Vagina (tissue), 2 donors: ENCODE results near the gene RPF1. TPM values are rescaled to one million over a fixed set of nuclear protein-coding genes. Genes with fewer than 3 reads are reported as not detected.
A peak's percentile ranks its signal among the peaks of the same experiment; 100 is the strongest.

Experiments used
- DNase-seq, 2 donors: peaks; one replicate each; pipeline ENCODE4 v3.0.0-alpha.2; 2017; ENCODE audit errors: extremely low spot score in 2 of 2
- H3K27ac ChIP-seq: fragments of 200-600 bp; sonication (generic); one replicate; pipeline ENCODE4 v1.5.1; 2019
- H3K27me3 ChIP-seq: fragments of 200-600 bp; sonication (generic); one replicate; pipeline ENCODE4 v1.5.1; 2019
- H3K36me3 ChIP-seq, 2 donors: fragments of 200-600 bp; sonication (generic); one replicate each; pipeline ENCODE4 v1.5.1; 2017 to 2019
- H3K4me1 ChIP-seq: fragments of 200-600 bp; sonication (generic); one replicate; pipeline ENCODE4 v1.5.1; 2019
- H3K4me3 ChIP-seq, 2 donors: fragments of 200-600 bp; sonication (generic); 1 replicate in 1 of 2; 2 replicates in 1 of 2; pipeline ENCODE4 v1.5.1; 2016 to 2019
- H3K9me3 ChIP-seq: fragments of 200-600 bp; sonication (generic); one replicate; pipeline ENCODE4 v1.5.1; 2019
- CTCF ChIP-seq, 3 experiments: fragments of 450-650 bp in 2 of 3; fragments of 200-600 bp in 1 of 3; sonication (generic) in 1 of 3; IDR thresholded peaks; one replicate each; pipeline ENCODE4 v1.5.1; 2017 to 2019; ENCODE audit warnings: antibody characterized with exemption in 3 of 3, mild to moderate bottlenecking in 2 of 3, moderate library complexity in 2 of 3
- POLR2A ChIP-seq, 2 donors: fragments of 450-650 bp; IDR thresholded peaks; one replicate each; pipeline ENCODE4 v1.6.1; 2017; ENCODE audit warnings: antibody characterized with exemption in 2 of 2, mild to moderate bottlenecking in 2 of 2, moderate library complexity in 2 of 2
- POLR2AphosphoS5 ChIP-seq, 2 donors: sonication (generic); formaldehyde crosslinking; IDR thresholded peaks; one replicate each; pipeline ENCODE4 v1.9.0; 2017; ENCODE audit warnings: antibody characterized with exemption in 2 of 2, mild to moderate bottlenecking in 2 of 2, low read depth in 1 of 2; ENCODE audit not compliant: insufficient read depth in 1 of 2
- intact Hi-C: fragments of 100-400 bp; cut with DNase I; formaldehyde crosslinking; loops from one replicate; pipeline ENCODE4 v1.15.1; 2023
- total RNA-seq: library from RNA; depleted of rRNA; stranded (reverse); fragments of >200 nt; gene quantifications from one replicate; pipeline ENCODE4 v1.2.3, GENCODE V29; 2016

The RPF1 gene
- total RNA-seq, 1 donor from 2014 or later: 23.8 TPM

- Histone ChIP-seq H3K9me3 (no peaks in the 10 kb centered on the region), H3K27me3 (no peaks in the 10 kb centered on the region), H3K4me3 (peak overlapping the region; percentile 57 to 75), H3K36me3 (peaks cover 0 to 21% of the 10 kb centered on the region in 2 donors), H3K4me1 (peaks cover 33% of the 10 kb centered on the region), H3K27ac (peak overlapping the region; percentile 77)
- intact Hi-C loops: no loop called here
- no peak for DNase-seq
- TF ChIP-seq POLR2A (IDR thresholded peaks at IDR 0.05): no peak
- TF ChIP-seq CTCF (IDR thresholded peaks at IDR 0.05): no peak
- TF ChIP-seq POLR2AphosphoS5 (IDR thresholded peaks at IDR 0.05; ENCODE audit: insufficient read depth in 1 of 2, low read depth in 1 of 2): no peak
These were observed 932 bp downstream of the RPF1 start for GRCh38 chr1:84479998-84480397.

DNA sequence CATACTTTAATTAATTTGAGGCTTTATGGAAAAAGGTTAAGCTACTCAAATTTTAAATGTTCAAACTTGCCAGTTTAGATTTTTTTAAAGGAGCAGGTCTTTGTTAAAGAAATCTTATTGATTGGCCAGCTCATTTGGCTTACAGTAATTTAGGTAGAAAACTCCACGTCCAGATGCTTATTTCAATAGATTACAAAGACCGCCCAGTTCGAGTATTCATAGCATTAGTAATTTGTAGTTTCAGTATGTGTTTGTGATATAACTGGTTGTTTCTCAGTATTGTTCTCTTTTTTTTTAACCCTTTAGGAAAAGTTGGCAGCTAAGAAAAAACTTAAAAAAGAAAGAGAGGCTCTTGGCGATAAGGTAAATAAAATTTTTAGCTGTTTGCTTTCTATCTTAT, 1.6 kb downstream of the RPF1 start:
- no peaks in the 10 kb centered on the region for H3K9me3 ChIP-seq
- peaks cover 0 to 28% of the 10 kb centered on the region in 2 donors for H3K36me3 ChIP-seq
- intact Hi-C loops: no loop called here
- TF ChIP-seq POLR2AphosphoS5 (IDR thresholded peaks at IDR 0.05; ENCODE audit: insufficient read depth in 1 of 2, low read depth in 1 of 2): no peak
- H3K27ac ChIP-seq: no peak overlapping the region
- H3K27me3 ChIP-seq: no peaks in the 10 kb centered on the region
- H3K4me1 ChIP-seq: peaks cover 33% of the 10 kb centered on the region
- DNase-seq: no peak
- H3K4me3 ChIP-seq: no peak overlapping the region

DNA sequence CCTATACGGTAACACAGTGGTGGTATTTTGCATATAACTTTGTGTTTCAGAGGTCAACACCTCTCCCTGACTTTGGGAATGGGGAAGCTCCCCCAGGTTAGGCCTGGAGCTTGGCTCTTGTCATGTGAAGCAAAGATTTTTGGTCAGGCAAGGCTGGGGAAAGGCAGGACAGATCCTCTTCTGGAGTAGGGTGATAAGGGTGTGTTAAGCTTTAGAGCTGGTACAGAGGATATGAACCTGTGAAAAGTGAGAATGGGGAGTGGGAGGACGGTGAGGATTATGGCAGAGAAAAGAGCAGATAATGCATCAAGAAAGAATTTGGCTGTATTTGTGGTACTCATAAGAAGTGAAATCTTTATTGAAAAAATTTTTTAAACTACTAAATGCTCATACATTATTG, 2.3 kb downstream of the RPF1 start:
- Histone ChIP-seq H3K36me3 (peaks cover 0 to 28% of the 10 kb centered on the region in 2 donors), H3K27ac (no peak overlapping the region), H3K4me1 (peaks cover 33% of the 10 kb centered on the region), H3K4me3 (no peak overlapping the region), H3K27me3 (no peaks in the 10 kb centered on the region), H3K9me3 (no peaks in the 10 kb centered on the region)
- TF ChIP-seq POLR2A (IDR thresholded peaks at IDR 0.05): no peak
- no peak for TF ChIP-seq CTCF (IDR thresholded peaks at IDR 0.05)
- no peak for TF ChIP-seq POLR2AphosphoS5 (IDR thresholded peaks at IDR 0.05; ENCODE audit: insufficient read depth in 1 of 2, low read depth in 1 of 2)
- intact Hi-C loops: no loop called here
- no peak for DNase-seq

DNA sequence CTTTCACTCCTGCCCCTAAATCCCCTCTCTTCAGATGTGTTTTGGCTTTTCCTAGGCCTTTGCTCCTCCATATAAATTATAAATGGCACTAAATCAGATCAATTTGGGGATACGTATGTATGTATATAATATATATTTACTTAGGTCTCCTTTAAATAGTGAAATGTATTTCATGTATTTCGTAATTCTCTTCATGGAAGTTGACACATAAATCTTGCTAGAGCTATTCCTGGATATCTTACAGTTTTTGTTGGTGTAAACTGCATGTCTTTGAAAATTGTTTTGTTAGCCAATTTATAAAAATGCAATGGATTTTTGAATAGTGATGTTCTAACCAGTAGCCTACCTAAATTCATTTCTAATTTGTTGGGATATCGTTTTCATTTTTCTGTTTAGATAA, 9.0 kb downstream of the RPF1 start:
- Histone ChIP-seq H3K9me3 (no peaks in the 10 kb centered on the region), H3K4me3 (no peak overlapping the region), H3K27me3 (no peaks in the 10 kb centered on the region), H3K4me1 (no peaks in the 10 kb centered on the region), H3K36me3 (peaks cover 0 to 60% of the 10 kb centered on the region in 2 donors), H3K27ac (no peak overlapping the region)
- TF ChIP-seq POLR2A (IDR thresholded peaks at IDR 0.05): no peak
- no peak for TF ChIP-seq CTCF (IDR thresholded peaks at IDR 0.05)
- TF ChIP-seq POLR2AphosphoS5 (IDR thresholded peaks at IDR 0.05; ENCODE audit: insufficient read depth in 1 of 2, low read depth in 1 of 2): no peak
- intact Hi-C loops: no loop called here
- no peak for DNase-seq

GRCh38 chr1:84489766-84490165, 10.7 kb downstream of the RPF1 start:
- Histone ChIP-seq H3K9me3 (no peaks in the 10 kb centered on the region), H3K4me1 (no peaks in the 10 kb centered on the region), H3K4me3 (no peak overlapping the region), H3K27ac (no peak overlapping the region), H3K27me3 (no peaks in the 10 kb centered on the region), H3K36me3 (peaks cover 0 to 52% of the 10 kb centered on the region in 2 donors)
- intact Hi-C loops: no loop called here
- no peak for DNase-seq
- TF ChIP-seq POLR2A (IDR thresholded peaks at IDR 0.05) (no peak), CTCF (IDR thresholded peaks at IDR 0.05) (no peak), POLR2AphosphoS5 (IDR thresholded peaks at IDR 0.05; ENCODE audit: insufficient read depth in 1 of 2, low read depth in 1 of 2) (no peak)
